ENCODE measurements around the gene WIPF3.

WIPF3 gene

DNA sequence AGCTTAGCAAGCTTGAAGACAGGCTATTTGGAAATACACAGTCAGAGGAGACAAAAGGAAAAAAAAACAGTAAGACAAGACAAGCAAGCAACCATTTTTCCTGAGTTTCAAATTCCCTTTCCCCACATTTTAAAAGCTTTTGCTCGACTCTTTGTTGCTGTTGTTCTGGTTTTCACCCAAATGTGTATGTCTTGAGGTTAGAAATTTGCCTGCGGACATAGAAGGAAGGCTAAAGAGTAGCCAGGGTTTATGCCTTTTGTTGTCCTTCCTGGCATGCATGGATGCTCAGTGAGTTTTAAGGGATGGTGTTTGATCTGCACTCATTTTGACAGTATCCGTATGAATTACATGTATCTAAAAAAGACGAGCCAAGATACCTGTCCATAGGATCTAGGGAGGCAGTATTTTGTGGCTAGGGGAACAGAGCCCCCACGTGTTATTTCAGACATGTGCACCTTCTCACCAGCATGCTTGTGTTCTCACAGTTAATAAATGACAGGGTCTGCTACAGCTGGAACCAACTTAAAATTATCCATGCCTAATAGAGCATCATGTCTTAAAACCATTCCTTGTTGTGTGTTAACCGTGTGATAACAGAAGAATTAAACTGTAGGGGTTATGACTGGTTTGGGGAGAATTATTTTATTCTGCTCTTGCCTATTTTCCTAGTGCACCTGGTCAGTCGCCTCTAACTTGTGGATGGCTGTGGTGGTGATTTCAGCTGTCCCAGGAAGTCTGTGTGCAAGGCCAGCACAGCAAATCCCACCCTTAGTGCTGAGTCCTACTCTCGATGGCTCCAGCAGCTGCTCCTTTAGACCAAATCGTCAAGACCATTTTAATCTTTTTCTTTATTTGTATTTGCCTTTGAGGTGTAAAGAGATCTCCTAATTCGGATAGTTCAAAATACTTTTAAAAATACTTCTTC lies 9.1 kb downstream of the WIPF3 start:
- TF ChIP-seq, protein P1, sequence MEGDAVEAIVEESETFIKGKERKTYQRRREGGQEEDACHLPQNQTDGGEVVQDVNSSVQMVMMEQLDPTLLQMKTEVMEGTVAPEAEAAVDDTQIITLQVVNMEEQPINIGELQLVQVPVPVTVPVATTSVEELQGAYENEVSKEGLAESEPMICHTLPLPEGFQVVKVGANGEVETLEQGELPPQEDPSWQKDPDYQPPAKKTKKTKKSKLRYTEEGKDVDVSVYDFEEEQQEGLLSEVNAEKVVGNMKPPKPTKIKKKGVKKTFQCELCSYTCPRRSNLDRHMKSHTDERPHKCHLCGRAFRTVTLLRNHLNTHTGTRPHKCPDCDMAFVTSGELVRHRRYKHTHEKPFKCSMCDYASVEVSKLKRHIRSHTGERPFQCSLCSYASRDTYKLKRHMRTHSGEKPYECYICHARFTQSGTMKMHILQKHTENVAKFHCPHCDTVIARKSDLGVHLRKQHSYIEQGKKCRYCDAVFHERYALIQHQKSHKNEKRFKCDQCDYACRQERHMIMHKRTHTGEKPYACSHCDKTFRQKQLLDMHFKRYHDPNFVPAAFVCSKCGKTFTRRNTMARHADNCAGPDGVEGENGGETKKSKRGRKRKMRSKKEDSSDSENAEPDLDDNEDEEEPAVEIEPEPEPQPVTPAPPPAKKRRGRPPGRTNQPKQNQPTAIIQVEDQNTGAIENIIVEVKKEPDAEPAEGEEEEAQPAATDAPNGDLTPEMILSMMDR (IDR thresholded peaks at IDR 0.05; ENCODE audit: insufficient read depth, low read depth, low read length, missing control alignments) = no peak
- no peak overlapping the region for H3K4me3 ChIP-seq (ENCODE audit: low read depth, low read length)
- DNase-seq (ENCODE audit: low read depth) = no peak

DNA sequence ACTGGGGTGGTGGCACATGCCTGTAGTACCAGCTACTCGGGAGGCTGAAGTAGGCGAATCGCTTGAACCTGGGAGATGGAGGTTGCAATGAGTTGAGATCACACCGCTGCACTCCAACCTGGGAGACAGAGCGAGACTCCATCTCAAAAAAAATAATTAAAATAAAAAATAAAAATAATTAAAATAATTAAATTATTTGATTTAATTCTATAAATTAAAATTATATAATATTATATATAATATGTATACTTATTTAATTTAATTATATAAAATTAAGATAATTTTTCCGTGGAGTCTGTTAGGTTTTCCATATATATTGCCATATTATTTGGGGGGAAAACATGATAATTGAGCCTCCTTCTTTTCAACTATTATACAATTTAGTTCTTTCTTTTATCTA lies 12.0 kb downstream of the WIPF3 start:
- no peak for DNase-seq (ENCODE audit: low read depth)
- TF ChIP-seq, protein P1 (IDR thresholded peaks at IDR 0.05; ENCODE audit: insufficient read depth, low read depth, low read length, missing control alignments) = no peak
- H3K4me3 ChIP-seq (ENCODE audit: low read depth, low read length) = no peak overlapping the region

DNA sequence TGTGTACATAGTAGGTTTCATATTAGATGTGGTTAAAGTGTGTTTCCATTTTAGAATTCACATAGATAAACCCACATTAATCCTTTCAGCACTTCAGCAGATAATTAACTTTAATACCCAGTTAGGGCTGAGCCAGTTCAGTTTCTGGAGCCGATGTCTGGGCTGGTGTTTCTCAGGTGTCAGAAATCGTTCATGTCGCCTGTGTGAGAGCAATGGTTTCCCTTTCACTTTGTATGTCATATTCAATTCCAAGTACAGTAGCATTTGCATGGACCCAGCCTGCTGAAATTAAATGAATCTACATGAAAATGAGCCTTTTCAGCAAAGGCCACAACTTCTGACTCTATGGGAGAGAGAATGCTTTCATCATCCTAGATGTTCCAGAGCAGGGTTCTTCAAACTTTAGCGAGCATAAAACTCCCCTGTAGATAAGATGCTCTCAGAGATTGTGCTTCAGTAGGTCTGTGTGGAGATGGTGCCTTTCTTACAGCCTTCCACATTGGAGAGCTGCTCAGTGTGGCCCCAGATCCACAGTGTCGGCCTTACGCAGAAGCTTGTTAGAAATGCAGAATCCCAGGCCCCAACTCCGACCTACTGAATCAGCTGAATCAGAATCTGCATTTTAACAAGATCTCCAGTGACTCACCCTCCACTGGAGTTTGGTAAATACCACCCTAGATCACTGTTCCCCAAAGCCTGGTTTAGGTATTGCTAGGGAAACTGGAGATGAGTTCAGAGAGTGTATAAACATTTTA lies 19.6 kb downstream of the WIPF3 start:
- peak overlapping the region; percentile 37 for H3K4me3 ChIP-seq (ENCODE audit: low read depth, low read length)
- DNase-seq (ENCODE audit: low read depth) = peak; percentile 54
- TF ChIP-seq, protein P1 (IDR thresholded peaks at IDR 0.05; ENCODE audit: insufficient read depth, low read depth, low read length, missing control alignments) = no peak

DNA sequence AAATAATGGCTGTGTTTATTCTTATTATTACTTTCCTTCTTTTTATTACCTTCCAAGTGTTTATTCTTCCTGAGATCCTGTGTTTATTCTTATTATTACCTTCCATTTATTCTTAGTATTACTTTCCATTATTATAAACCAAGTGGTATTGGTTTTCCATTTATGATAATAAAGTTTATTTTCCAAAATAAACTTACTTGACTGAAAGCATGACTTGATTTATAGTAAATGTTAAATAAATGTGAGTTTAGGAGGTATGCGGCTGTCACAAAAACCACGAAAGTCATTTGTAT lies 20.2 kb downstream of the WIPF3 start:
- TF ChIP-seq, protein P1 (IDR thresholded peaks at IDR 0.05; ENCODE audit: insufficient read depth, low read depth, low read length, missing control alignments) = no peak
- DNase-seq (ENCODE audit: low read depth) = no peak
- H3K4me3 ChIP-seq (ENCODE audit: low read depth, low read length) = no peak overlapping the region

DNA sequence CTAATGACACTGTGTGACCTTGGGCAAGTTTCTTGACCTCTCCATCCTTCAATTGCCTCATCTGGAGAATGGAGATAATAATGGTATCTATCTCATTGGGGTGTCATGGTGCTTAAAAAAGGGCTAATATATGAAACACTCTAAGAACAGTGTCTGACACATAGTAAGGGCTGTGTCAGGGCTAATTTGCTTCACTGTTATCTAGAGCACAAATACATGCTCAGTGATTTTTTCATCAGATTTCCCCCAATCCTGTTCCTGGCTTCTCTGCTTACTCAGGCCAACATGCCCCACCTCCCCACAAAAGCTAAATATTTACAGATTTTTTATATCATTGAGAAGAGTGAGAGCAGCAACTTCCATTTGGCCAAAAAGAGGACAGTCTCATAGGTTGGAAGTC lies 20.6 kb downstream of the WIPF3 start:
- no peak overlapping the region for H3K4me3 ChIP-seq (ENCODE audit: low read depth, low read length)
- TF ChIP-seq, protein P1 (IDR thresholded peaks at IDR 0.05; ENCODE audit: insufficient read depth, low read depth, low read length, missing control alignments) = no peak

DNA sequence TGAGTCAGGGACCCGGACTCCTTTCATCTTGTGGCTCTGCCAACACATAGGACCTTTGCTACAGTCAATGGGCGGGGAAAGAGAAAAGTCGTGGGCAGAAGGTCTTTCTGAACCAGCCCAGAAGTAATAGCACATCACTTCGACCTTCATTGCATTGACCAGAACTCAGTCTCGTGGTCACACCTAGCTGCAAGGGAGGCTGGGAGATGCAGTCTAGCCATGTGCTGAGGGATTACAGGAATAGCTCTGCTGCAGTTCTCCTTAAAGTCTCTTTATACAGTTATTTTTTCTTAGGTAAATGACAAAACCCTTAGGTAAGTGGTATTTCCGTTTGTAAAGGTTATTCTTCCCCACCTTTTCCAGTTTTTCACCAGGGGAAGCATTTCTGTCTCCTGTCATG lies 25.4 kb downstream of the WIPF3 start:
- TF ChIP-seq, protein P1 (IDR thresholded peaks at IDR 0.05; ENCODE audit: insufficient read depth, low read depth, low read length, missing control alignments) = no peak

More for the DNA sequence above, 20.6 kb downstream of the WIPF3 start:
- no peak for DNase-seq (ENCODE audit: low read depth)

More for the DNA sequence above, 25.4 kb downstream of the WIPF3 start:
- DNase-seq (ENCODE audit: low read depth) = no peak
- H3K4me3 ChIP-seq (ENCODE audit: low read depth, low read length) = no peak overlapping the region
